ENCODE measurements around the gene KDM3B.

The KDM3B gene

GRCh38 chr5:138372653-138373052 is 20.2 kb downstream of the KDM3B start:
- no peak overlapping the region for H3K27ac ChIP-seq (ENCODE audit: low read depth, low read length)
- H3F3A ChIP-seq (ENCODE audit: control insufficient read depth, insufficient read depth) = no peaks in the 10 kb centered on the region
- no peaks in the 10 kb centered on the region for H3K9me3 ChIP-seq (ENCODE audit: control insufficient read depth, insufficient read depth, low read length)
- no peak overlapping the region for H3K4me2 ChIP-seq (ENCODE audit: low read length)
- H4K20me1 ChIP-seq (ENCODE audit: control insufficient read depth, insufficient read depth, low read depth, low read length) = peaks cover 9% of the 10 kb centered on the region; the same call in 1 of the 2 replicates
- H3K36me3 ChIP-seq (ENCODE audit: control insufficient read depth, low read length) = peaks cover 35% of the 10 kb centered on the region
- no peak overlapping the region for H3K4me3 ChIP-seq (ENCODE audit: low read length)
- peaks cover 16% of the 10 kb centered on the region for H3K4me1 ChIP-seq (ENCODE audit: control insufficient read depth, low read length)
- TF ChIP-seq EZH2phosphoT487 (IDR thresholded peaks at IDR 0.05; ENCODE audit: borderline replicate concordance, low read length) = no peak
- no peak for TF ChIP-seq CTCF (IDR thresholded peaks at IDR 0.05; ENCODE audit: low read depth, low read length, poor library complexity, severe bottlenecking)
- no peaks in the 10 kb centered on the region for H3K27me3 ChIP-seq (ENCODE audit: control insufficient read depth, low read length)
- peaks cover 56% of the 10 kb centered on the region for H3K79me2 ChIP-seq (ENCODE audit: control insufficient read depth, low read length)
- no peaks in the 10 kb centered on the region for H3K9me2 ChIP-seq (replicated peaks; ENCODE audit: control insufficient read depth, low read length)

- Histone ChIP-seq H3K9me3 (ENCODE audit: control insufficient read depth, insufficient read depth, low read length) (no peaks in the 10 kb centered on the region), H3K27me3 (ENCODE audit: control insufficient read depth, low read length) (no peaks in the 10 kb centered on the region), H3K4me3 (ENCODE audit: low read length) (no peak overlapping the region), H3K36me3 (ENCODE audit: control insufficient read depth, low read length) (peaks cover 73% of the 10 kb centered on the region), H3K27ac (ENCODE audit: low read depth, low read length) (no peak overlapping the region), H3K9me2 (replicated peaks; ENCODE audit: control insufficient read depth, low read length) (no peaks in the 10 kb centered on the region), H3K4me1 (ENCODE audit: control insufficient read depth, low read length) (no peaks in the 10 kb centered on the region), H3F3A (ENCODE audit: control insufficient read depth, insufficient read depth) (no peaks in the 10 kb centered on the region), H3K4me2 (ENCODE audit: low read length) (no peak overlapping the region), H4K20me1 (ENCODE audit: control insufficient read depth, insufficient read depth, low read depth, low read length) (no peaks in the 10 kb centered on the region), H3K79me2 (ENCODE audit: control insufficient read depth, low read length) (no peaks in the 10 kb centered on the region)
- no peak for TF ChIP-seq EZH2phosphoT487 (IDR thresholded peaks at IDR 0.05; ENCODE audit: borderline replicate concordance, low read length)
- TF ChIP-seq CTCF (IDR thresholded peaks at IDR 0.05; ENCODE audit: low read depth, low read length, poor library complexity, severe bottlenecking) = no peak
Observed at GRCh38 chr5:138382347-138382746, 29.9 kb downstream of the KDM3B start.

- Histone ChIP-seq H3K4me2 (ENCODE audit: low read length) (no peak overlapping the region), H3K27ac (ENCODE audit: low read depth, low read length) (no peak overlapping the region), H3K79me2 (ENCODE audit: control insufficient read depth, low read length) (no peaks in the 10 kb centered on the region), H4K20me1 (ENCODE audit: control insufficient read depth, insufficient read depth, low read depth, low read length) (no peaks in the 10 kb centered on the region), H3K9me3 (ENCODE audit: control insufficient read depth, insufficient read depth, low read length) (no peaks in the 10 kb centered on the region), H3K9me2 (replicated peaks; ENCODE audit: control insufficient read depth, low read length) (no peaks in the 10 kb centered on the region), H3K4me1 (ENCODE audit: control insufficient read depth, low read length) (no peaks in the 10 kb centered on the region), H3K27me3 (ENCODE audit: control insufficient read depth, low read length) (no peaks in the 10 kb centered on the region), H3K4me3 (ENCODE audit: low read length) (no peak overlapping the region), H3K36me3 (ENCODE audit: control insufficient read depth, low read length) (peaks cover 58% of the 10 kb centered on the region), H3F3A (ENCODE audit: control insufficient read depth, insufficient read depth) (no peaks in the 10 kb centered on the region)
- TF ChIP-seq EZH2phosphoT487 (IDR thresholded peaks at IDR 0.05; ENCODE audit: borderline replicate concordance, low read length) = no peak
- no peak for TF ChIP-seq CTCF (IDR thresholded peaks at IDR 0.05; ENCODE audit: low read depth, low read length, poor library complexity, severe bottlenecking)
Observed at GRCh38 chr5:138385660-138386059, 33.2 kb downstream of the KDM3B start.

GRCh38 chr5:138386290-138386689 is 33.8 kb downstream of the KDM3B start:
- Histone ChIP-seq H3K27ac (ENCODE audit: low read depth, low read length) (no peak overlapping the region), H3K9me2 (replicated peaks; ENCODE audit: control insufficient read depth, low read length) (no peaks in the 10 kb centered on the region), H3K4me2 (ENCODE audit: low read length) (no peak overlapping the region), H4K20me1 (ENCODE audit: control insufficient read depth, insufficient read depth, low read depth, low read length) (no peaks in the 10 kb centered on the region), H3K79me2 (ENCODE audit: control insufficient read depth, low read length) (no peaks in the 10 kb centered on the region), H3K36me3 (ENCODE audit: control insufficient read depth, low read length) (peaks cover 59% of the 10 kb centered on the region), H3F3A (ENCODE audit: control insufficient read depth, insufficient read depth) (no peaks in the 10 kb centered on the region), H3K4me3 (ENCODE audit: low read length) (no peak overlapping the region), H3K27me3 (ENCODE audit: control insufficient read depth, low read length) (no peaks in the 10 kb centered on the region), H3K4me1 (ENCODE audit: control insufficient read depth, low read length) (no peaks in the 10 kb centered on the region), H3K9me3 (ENCODE audit: control insufficient read depth, insufficient read depth, low read length) (no peaks in the 10 kb centered on the region)
- TF ChIP-seq EZH2phosphoT487 (IDR thresholded peaks at IDR 0.05; ENCODE audit: borderline replicate concordance, low read length) = no peak
- no peak for TF ChIP-seq CTCF (IDR thresholded peaks at IDR 0.05; ENCODE audit: low read depth, low read length, poor library complexity, severe bottlenecking)
